GM10248 (cell line): Measurements from ENCODE around the gene TMEM9.

Experiments used
- CTCF ChIA-PET: fragments of 300-600 bp; sonication (Branson Sonifier 250); formaldehyde crosslinking; extraction: SDS; loops from one replicate; lab custom pipeline; 2021; ENCODE audit warnings: antibody characterized with exemption; lab: Yijun Ruan, JAX
- POLR2A ChIA-PET: fragments of 350-650 bp; sonication (Branson Sonifier 250); formaldehyde crosslinking; extraction: SDS; loops from one replicate; lab custom pipeline; 2020; ENCODE audit warnings: antibody characterized with exemption; lab: Yijun Ruan, JAX
- DNase-seq: peaks from one replicate; pipeline ENCODE4 v3.0.0; 2012; ENCODE audit errors: extremely low spot score
- TF ChIP-seq, protein P1 (sequence below): IDR thresholded peaks from 2 replicates; pipeline ENCODE4 v1.5.1; 2012; ENCODE audit warnings: mild to moderate bottlenecking, low read depth; ENCODE audit errors: extremely low read depth, missing control alignments, control extremely low read depth

TMEM9 gene

DNA sequence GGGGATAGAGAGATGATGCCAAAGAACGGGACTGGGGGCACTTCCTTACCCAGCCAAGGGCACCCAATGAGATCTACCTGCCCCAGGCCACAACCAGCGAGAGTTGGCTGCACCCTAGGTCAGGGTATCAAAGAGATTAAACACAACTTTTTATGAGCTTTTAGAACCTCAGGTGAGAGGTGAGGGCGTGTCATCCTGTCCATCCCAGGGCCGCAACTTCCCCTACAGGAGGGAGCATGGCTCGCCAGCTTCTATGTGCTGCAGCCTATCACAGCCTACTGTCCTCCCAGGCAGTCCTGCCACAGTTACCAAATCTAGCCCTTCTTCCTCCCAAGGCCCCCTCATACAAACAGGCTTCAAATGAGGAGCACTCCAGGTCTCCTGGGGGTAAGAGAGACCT lies 12.9 kb downstream of the TMEM9 start:
- TF ChIP-seq, protein P1, sequence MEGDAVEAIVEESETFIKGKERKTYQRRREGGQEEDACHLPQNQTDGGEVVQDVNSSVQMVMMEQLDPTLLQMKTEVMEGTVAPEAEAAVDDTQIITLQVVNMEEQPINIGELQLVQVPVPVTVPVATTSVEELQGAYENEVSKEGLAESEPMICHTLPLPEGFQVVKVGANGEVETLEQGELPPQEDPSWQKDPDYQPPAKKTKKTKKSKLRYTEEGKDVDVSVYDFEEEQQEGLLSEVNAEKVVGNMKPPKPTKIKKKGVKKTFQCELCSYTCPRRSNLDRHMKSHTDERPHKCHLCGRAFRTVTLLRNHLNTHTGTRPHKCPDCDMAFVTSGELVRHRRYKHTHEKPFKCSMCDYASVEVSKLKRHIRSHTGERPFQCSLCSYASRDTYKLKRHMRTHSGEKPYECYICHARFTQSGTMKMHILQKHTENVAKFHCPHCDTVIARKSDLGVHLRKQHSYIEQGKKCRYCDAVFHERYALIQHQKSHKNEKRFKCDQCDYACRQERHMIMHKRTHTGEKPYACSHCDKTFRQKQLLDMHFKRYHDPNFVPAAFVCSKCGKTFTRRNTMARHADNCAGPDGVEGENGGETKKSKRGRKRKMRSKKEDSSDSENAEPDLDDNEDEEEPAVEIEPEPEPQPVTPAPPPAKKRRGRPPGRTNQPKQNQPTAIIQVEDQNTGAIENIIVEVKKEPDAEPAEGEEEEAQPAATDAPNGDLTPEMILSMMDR: no peak
- ChIA-PET CTCF (interaction anchor here (2.2 to 5.4 kb wide), 2 partner anchors 9 to 22 kb away, joined by 9 to 31 read pairs; no protein-coding TSS in a partner anchor), POLR2A (no interaction called here)
- DNase-seq: no peak

DNA sequence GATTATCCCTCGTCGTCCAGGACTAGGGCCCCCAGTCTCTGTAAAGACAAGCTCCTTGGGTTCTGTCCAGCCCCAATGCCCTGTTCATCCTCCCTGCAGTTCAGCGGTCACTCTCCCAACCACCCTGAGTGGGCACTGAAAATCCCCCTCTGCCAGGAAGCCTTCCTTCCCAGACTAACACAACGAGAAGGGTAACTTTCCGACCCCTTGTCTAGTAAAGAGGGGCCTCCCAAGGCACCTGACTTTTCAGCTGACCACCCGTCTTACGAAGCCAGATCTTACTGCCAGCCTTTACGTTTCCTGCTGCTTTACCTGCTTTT lies 13.4 kb downstream of the TMEM9 start:
- POLR2A ChIA-PET: no interaction called here
- CTCF ChIA-PET: interaction anchor here (1.4 to 5.4 kb wide), 3 partner anchors 10 to 26 kb away, joined by 5 to 31 read pairs (median 9); no protein-coding TSS in a partner anchor
- DNase-seq: no peak
- TF ChIP-seq, protein P1: no peak

DNA sequence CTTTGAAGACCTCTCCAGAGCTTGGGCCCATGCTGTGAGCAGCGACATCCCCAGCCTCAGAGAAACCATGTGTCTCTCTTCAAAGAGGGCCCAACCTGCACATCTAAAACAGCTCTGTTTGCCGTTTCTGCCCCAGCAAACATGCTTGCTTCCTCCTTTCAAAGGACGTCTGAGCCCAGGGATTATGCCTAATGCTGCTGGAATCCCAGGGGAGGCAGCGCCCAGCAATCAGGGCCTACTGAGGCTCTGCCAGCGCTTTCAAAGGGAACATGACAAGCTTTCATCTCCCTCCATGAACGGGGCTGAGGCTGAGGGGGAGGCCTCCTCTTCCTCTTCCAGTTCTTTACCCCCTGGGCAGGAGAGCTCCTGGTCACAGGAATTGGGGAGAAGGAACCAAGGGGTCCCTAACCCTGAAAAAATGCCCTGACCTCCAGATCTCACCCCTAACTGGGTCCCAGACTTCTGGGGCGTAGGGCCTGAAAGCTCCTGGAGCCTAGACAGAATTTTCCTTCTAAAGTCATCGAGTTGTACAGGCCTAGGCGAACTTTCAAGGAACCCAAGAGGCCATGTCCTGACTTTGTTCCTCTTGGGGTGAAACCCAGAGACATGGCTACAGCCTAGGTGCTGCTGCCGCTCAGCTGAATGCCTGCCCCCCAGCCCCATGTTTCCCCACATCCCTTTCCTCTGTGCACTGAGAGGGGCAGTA lies 13.9 kb downstream of the TMEM9 start:
- ChIA-PET POLR2A (no interaction called here), CTCF (interaction anchor here (1.4 to 5.4 kb wide), 2 partner anchors 10 to 26 kb away, joined by 5 to 31 read pairs; no protein-coding TSS in a partner anchor)
- DNase-seq: no peak
- TF ChIP-seq, protein P1: no peak

DNA sequence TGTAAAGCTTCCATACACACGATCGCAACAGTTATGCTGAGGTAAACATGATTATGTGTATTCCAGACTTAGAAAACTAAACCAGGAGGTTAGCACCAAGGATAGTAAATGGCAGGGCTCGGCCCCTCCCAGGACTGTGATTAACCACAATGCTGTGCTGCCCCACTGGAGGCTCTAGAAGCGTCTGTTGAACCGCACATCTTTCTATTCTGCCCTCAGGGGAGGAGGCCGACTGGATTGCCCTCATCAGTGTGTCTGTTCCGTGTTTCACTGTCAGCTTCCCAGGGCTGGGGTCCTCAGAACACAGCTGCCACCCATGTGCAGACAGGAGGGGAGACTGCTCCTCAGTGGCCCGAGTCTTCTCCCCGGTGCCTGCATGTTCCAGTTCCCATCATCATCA lies 14.5 kb downstream of the TMEM9 start:
- CTCF ChIA-PET: interaction anchor here (1.4 to 5.4 kb wide), 2 partner anchors 11 to 25 kb away, joined by 5 to 31 read pairs; no protein-coding TSS in a partner anchor
- POLR2A ChIA-PET: no interaction called here
- TF ChIP-seq, protein P1: no peak
- DNase-seq: no peak

DNA sequence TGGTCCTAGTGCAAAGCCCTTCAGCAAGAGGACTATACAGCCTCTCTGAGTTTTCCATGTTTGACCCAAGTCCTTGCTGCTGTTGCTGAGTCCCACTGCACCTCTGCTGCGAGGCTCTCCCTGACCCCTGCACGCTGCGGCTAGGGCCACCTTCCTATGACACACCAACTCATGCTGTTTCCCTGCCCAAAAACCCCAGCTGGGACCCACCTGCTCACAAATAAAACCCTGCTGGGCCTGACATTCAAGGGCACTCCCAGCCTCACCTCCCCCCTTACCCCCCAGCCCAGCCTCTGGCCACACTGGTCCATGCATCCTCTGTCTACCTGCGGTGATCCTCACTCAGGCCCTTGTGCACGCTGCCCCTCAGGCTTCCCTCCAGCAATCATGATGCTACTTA lies 15.0 kb downstream of the TMEM9 start:
- ChIA-PET POLR2A (no interaction called here), CTCF (interaction anchor here (1.4 to 5.4 kb wide), 3 partner anchors 12 to 24 kb away, joined by 5 to 31 read pairs (median 10); no protein-coding TSS in a partner anchor)
- DNase-seq: no peak
- TF ChIP-seq, protein P1: no peak

DNA sequence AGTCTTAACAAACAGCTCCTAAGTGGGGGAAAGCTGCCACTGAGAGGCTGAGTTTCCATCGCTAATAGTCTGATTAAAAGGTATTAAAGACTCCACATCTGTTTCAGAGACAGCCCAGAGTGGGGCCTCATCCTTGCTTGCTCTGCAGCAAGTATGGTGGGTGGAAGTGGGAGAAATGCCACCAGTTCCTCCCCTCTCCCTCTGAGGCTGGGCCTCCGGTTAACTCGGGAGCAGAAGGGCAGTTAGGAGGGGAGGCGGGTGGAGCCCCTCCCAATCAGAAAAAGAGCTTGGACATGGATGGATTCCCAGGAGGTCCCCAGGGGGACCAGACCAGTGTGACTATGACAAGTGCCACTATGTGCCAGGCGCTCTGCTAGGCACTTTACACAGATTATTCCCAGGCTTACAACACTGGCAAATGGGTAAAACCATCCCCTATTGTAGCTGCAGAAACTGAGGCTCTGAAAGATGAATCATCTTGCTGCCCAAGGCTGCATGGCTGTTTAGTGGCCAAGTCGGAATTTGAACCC lies 15.9 kb downstream of the TMEM9 start:
- ChIA-PET CTCF (interaction anchor here (1.4 to 5.4 kb wide), 3 partner anchors 12 to 24 kb away, joined by 4 to 31 read pairs (median 10); no protein-coding TSS in a partner anchor), POLR2A (no interaction called here)
- TF ChIP-seq, protein P1: no peak
- DNase-seq: no peak
